B cell (primary cell): Measurements from ENCODE around the gene IL1RAPL1. TPM values are rescaled to one million over a fixed set of nuclear protein-coding genes. Genes with fewer than 3 reads are reported as not detected.

ENCODE experiments used
- ATAC-seq: fragments of 200-7000 bp; cut with Tn5 transposase; one replicate; pipeline ENCODE4 v1.10.0; 2021; ENCODE audit warnings: low read depth, mild to moderate bottlenecking, moderate number of reproducible peaks, moderate library complexity
- CTCF ChIA-PET: fragments of 350-600 bp; sonication (Branson Sonifier 250); formaldehyde crosslinking; loops from one replicate; lab custom pipeline; 2021; ENCODE audit warnings: antibody characterized with exemption, inconsistent platforms; lab: Charles Lee
- POLR2A ChIA-PET: fragments of 350-600 bp; sonication (Branson Sonifier 250); formaldehyde crosslinking; loops from one replicate; lab custom pipeline; 2021; ENCODE audit warnings: antibody characterized with exemption; lab: Charles Lee
- DNase-seq: peaks from one replicate; pipeline ENCODE4 v3.0.0; 2013
- H2AFZ ChIP-seq: 2 replicates; pipeline ENCODE4 v1.6.1; 2012; ENCODE audit warnings: mild to moderate bottlenecking, low read depth, low read length; ENCODE audit not compliant: insufficient read depth, poor library complexity, severe bottlenecking
- H3K27ac ChIP-seq, 2 donors: 1 replicate in 1 of 2; 2 replicates in 1 of 2; pipeline ENCODE4 v1.5.1; 2012 to 2013; ENCODE audit warnings: low read length in 2 of 2, mild to moderate bottlenecking in 2 of 2, moderate library complexity in 1 of 2
- H3K27me3 ChIP-seq, 4 experiments: fragments of 200-600 bp in 1 of 4; sonication (generic) in 1 of 4; replicated peaks in 1 of 4; 1 replicate in 2 of 4; 2 replicates in 2 of 4; pipeline versions ENCODE4 v1.6.1 to v1.7.0; 2013 to 2016; ENCODE audit warnings: low read length in 3 of 4, mild to moderate bottlenecking in 2 of 4, mixed read lengths in 1 of 4, moderate library complexity in 1 of 4; ENCODE audit not compliant: insufficient read depth in 4 of 4, control insufficient read depth in 3 of 4; ENCODE audit errors: control extremely low read depth in 1 of 4
- H3K36me3 ChIP-seq, 2 experiments: replicated peaks in 1 of 2; 1 replicate in 1 of 2; 2 replicates in 1 of 2; pipeline versions ENCODE4 v1.6.1 to v1.7.1; 2013; ENCODE audit warnings: low read length in 1 of 2; ENCODE audit not compliant: insufficient read depth in 2 of 2, control insufficient read depth in 1 of 2; ENCODE audit errors: control extremely low read depth in 1 of 2, extremely low read depth in 1 of 2
- H3K4me1 ChIP-seq, 2 donors: fragments of 200-600 bp in 1 of 2; sonication (generic) in 1 of 2; 1 replicate in 1 of 2; 2 replicates in 1 of 2; pipeline versions ENCODE4 v1.5.1 to v1.6.1; 2013 to 2017; ENCODE audit warnings: low read length in 2 of 2; ENCODE audit not compliant: control insufficient read depth in 2 of 2, insufficient read depth in 2 of 2
- H3K4me2 ChIP-seq: replicated peaks from 2 replicates; pipeline ENCODE3; 2012; ENCODE audit warnings: mild to moderate bottlenecking, low read depth, low read length; ENCODE audit not compliant: poor library complexity, severe bottlenecking
- H3K4me3 ChIP-seq, 5 experiments: fragments of 200-600 bp in 1 of 5; sonication (generic) in 1 of 5; 1 replicate in 3 of 5; 2 replicates in 2 of 5; pipeline versions ENCODE4 v1.5.1 to v1.7.0; 2011 to 2016; ENCODE audit warnings: low read length in 4 of 5, mild to moderate bottlenecking in 4 of 5, low read depth in 2 of 5, control low read depth in 1 of 5, moderate library complexity in 1 of 5; ENCODE audit not compliant: insufficient read depth in 1 of 5; ENCODE audit errors: control extremely low read depth in 1 of 5, extremely low read depth in 1 of 5
- H3K79me2 ChIP-seq: fragments of 200-600 bp; sonication (generic); one replicate; pipeline ENCODE4 v1.6.0; 2016; ENCODE audit warnings: low read length; ENCODE audit not compliant: control insufficient read depth, insufficient read depth
- H3K9ac ChIP-seq: fragments of 200-600 bp; sonication (generic); 2 replicates; pipeline ENCODE4 v1.6.1; 2017; ENCODE audit warnings: mild to moderate bottlenecking, low read length, moderate library complexity
- H3K9me3 ChIP-seq, 3 donors: one replicate each; pipeline versions ENCODE4 v1.6.1 to v1.7.1; 2013; ENCODE audit warnings: low read length in 2 of 3; ENCODE audit not compliant: control insufficient read depth in 2 of 3, insufficient read depth in 1 of 3; ENCODE audit errors: control extremely low read depth in 1 of 3
- H4K20me1 ChIP-seq: 2 replicates; pipeline ENCODE4 v1.6.0; 2012; ENCODE audit warnings: mild to moderate bottlenecking, low read length; ENCODE audit not compliant: insufficient read depth, control insufficient read depth, poor library complexity, severe bottlenecking
- H3K27ac Mint-ChIP-seq: one replicate; pipeline ENCODE4 v1.8.0; 2021; ENCODE audit warnings: mixed read lengths
- H3K27me3 Mint-ChIP-seq: one replicate; pipeline ENCODE4 v1.8.0; 2021; ENCODE audit warnings: mixed read lengths
- H3K4me1 Mint-ChIP-seq: one replicate; pipeline ENCODE4 v1.8.0; 2021; ENCODE audit warnings: mixed read lengths
- H3K4me3 Mint-ChIP-seq: one replicate; pipeline ENCODE4 v1.8.0; 2021; ENCODE audit warnings: mixed read lengths
- H3K9me3 Mint-ChIP-seq: one replicate; pipeline ENCODE4 v1.8.0; 2022; ENCODE audit warnings: mixed read lengths; ENCODE audit not compliant: insufficient read depth
- CTCF ChIP-seq: fragments of 200-600 bp; IDR thresholded peaks from one replicate; pipeline ENCODE4 v1.8.0; 2022; ENCODE audit warnings: antibody characterized with exemption, mild to moderate bottlenecking
- EZH2 ChIP-seq: IDR thresholded peaks from 2 replicates; pipeline ENCODE4 v1.6.1; 2012; ENCODE audit warnings: borderline replicate concordance, low read depth, mild to moderate bottlenecking, moderate library complexity, low read length; ENCODE audit not compliant: insufficient read depth, poor library complexity, severe bottlenecking
- WGBS: methylation state at CpG from one replicate; pipeline ENCODE4 v1.1.5; 2013; ENCODE audit warnings: missing lambda C conversion rate; ENCODE audit not compliant: insufficient coverage; 5-methylcytosine and 5-hydroxymethylcytosine counted together
- intact Hi-C: fragments of 100-400 bp; cut with micrococcal nuclease; formaldehyde crosslinking; loops from one replicate; pipeline ENCODE4 v1.10.0; 2022
- polyA plus RNA-seq: library from polyadenylated mRNA; depleted of rRNA; stranded (reverse); fragments of >200 nt; gene quantifications from 2 replicates; pipeline ENCODE4 v1.2.3, GENCODE V29; 2012
- total RNA-seq, 2 donors: library from RNA; stranded (reverse); fragments of 120-200 nt in 1 of 2; gene quantifications; 1 replicate in 1 of 2; 2 replicates in 1 of 2; pipeline versions ENCODE4 v1.2.3 to v1.2.4, GENCODE V29; 2013 to 2022

Gene IL1RAPL1
- total and polyA plus RNA-seq, 2 donors (not counting 1 experiment from before 2014, with no cell fraction given) = not detected

GRCh38 chrX:29143756-29144155 is 556.5 kb downstream of the IL1RAPL1 start:
- Histone ChIP-seq H2AFZ (no peak overlapping the region), H3K27ac (no peak overlapping the region), H3K9me3 (no peaks in the 10 kb centered on the region), H3K4me3 (no peak overlapping the region), H3K4me1 (no peaks in the 10 kb centered on the region), H3K27me3 (no peaks in the 10 kb centered on the region), H3K9ac (no peak overlapping the region), H3K4me2 (no peak overlapping the region), H4K20me1 (no peaks in the 10 kb centered on the region), H3K36me3 (no peaks in the 10 kb centered on the region), H3K79me2 (no peaks in the 10 kb centered on the region)
- Mint-ChIP-seq H3K27ac (no peak overlapping the region), H3K27me3 (no peaks in the 10 kb centered on the region), H3K4me3 (no peak overlapping the region), H3K4me1 (no peaks in the 10 kb centered on the region), H3K9me3 (no peaks in the 10 kb centered on the region)
- intact Hi-C loops = no loop called here
- ATAC-seq (no peak), DNase-seq (no peak)
- ChIA-PET CTCF (no interaction called here), POLR2A (no interaction called here)
- TF ChIP-seq CTCF (no peak), EZH2 (no peak)
- no CpG with 5 or more reads among the region's 4 CpGs for WGBS

GRCh38 chrX:29145316-29145715 is 558.1 kb downstream of the IL1RAPL1 start:
- Histone ChIP-seq H3K79me2 (no peaks in the 10 kb centered on the region), H3K9ac (no peak overlapping the region), H3K4me2 (no peak overlapping the region), H3K9me3 (no peaks in the 10 kb centered on the region), H3K36me3 (no peaks in the 10 kb centered on the region), H3K4me3 (no peak overlapping the region), H3K4me1 (no peaks in the 10 kb centered on the region), H3K27ac (no peak overlapping the region), H4K20me1 (no peaks in the 10 kb centered on the region), H2AFZ (no peak overlapping the region), H3K27me3 (no peaks in the 10 kb centered on the region)
- TF ChIP-seq EZH2 = no peak
- TF ChIP-seq CTCF = no peak
- H3K4me3 Mint-ChIP-seq = no peak overlapping the region
- H3K4me1 Mint-ChIP-seq = no peaks in the 10 kb centered on the region
- 44% methylated on average over 2 of the region's 4 CpGs for WGBS
- ChIA-PET CTCF (no interaction called here), POLR2A (no interaction called here)
- DNase-seq (no peak), ATAC-seq (no peak)
- intact Hi-C loops = no loop called here
- H3K27me3 Mint-ChIP-seq = no peaks in the 10 kb centered on the region
- no peaks in the 10 kb centered on the region for H3K9me3 Mint-ChIP-seq
- no peak overlapping the region for H3K27ac Mint-ChIP-seq
